ENCODE results near the gene FAAP20.

DNA sequence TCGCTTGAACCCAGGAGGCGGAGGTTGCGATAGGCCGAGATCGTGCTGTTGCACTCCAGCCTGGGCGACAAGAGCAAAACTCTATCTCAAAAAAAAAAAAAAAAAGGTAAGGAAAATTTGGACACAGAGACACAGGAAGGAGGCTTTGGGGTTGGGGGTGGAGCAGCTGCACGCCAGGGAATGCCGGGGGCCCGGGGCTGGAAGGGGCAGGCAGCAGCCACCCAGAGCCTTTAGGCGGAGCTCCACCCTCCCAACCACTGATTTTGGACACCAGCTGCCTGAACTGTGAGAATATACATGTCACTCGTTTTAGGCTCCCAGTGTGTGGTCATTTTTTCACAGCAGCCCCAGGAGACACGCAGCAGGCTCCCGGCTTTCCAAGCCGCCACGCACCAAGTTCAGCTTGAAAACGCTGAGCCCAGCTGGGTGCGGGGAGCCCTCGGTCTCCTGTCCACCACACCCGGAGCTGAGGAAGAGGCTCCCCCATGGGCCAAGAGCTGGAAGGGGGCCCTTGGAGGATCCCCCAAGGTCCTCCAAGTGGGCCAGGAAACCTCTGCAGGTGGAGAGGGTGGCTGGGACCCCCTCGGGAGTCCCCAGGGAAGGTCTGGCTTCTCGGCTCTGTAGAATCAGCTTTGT is 5.9 kb upstream of the FAAP20 start:
- TF ChIP-seq, protein P1, sequence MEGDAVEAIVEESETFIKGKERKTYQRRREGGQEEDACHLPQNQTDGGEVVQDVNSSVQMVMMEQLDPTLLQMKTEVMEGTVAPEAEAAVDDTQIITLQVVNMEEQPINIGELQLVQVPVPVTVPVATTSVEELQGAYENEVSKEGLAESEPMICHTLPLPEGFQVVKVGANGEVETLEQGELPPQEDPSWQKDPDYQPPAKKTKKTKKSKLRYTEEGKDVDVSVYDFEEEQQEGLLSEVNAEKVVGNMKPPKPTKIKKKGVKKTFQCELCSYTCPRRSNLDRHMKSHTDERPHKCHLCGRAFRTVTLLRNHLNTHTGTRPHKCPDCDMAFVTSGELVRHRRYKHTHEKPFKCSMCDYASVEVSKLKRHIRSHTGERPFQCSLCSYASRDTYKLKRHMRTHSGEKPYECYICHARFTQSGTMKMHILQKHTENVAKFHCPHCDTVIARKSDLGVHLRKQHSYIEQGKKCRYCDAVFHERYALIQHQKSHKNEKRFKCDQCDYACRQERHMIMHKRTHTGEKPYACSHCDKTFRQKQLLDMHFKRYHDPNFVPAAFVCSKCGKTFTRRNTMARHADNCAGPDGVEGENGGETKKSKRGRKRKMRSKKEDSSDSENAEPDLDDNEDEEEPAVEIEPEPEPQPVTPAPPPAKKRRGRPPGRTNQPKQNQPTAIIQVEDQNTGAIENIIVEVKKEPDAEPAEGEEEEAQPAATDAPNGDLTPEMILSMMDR (IDR thresholded peaks at IDR 0.05): no peak
- no peak for TF ChIP-seq EZH2 (IDR thresholded peaks at IDR 0.05; ENCODE audit: borderline replicate concordance, insufficient read depth, low read depth, low read length, poor library complexity, severe bottlenecking)

Data from B cell (primary cell).